IMR-90 (cell line): ENCODE results near the gene TGM1. TPM values are rescaled to one million over a fixed set of nuclear protein-coding genes. Genes with fewer than 3 reads are reported as not detected.

Experiments
- ATAC-seq: fragments of 200-7000 bp; cut with Tn5 transposase; 2 replicates; pipeline ENCODE4 v1.9.1; 2020; ENCODE audit warnings: low read depth, mild to moderate bottlenecking, moderate library complexity
- BruUV-seq: library from RNA; stranded (reverse); fragments of 400-500 nt; replicated peaks from 2 replicates; lab custom pipeline; 2021; lab: Mats Ljungman, UMichigan
- CTCF ChIA-PET: fragments of 300-600 bp; formaldehyde crosslinking; extraction: SDS; loops from one replicate; lab custom pipeline; 2021; ENCODE audit warnings: antibody characterized with exemption; lab: Yijun Ruan, JAX
- POLR2A ChIA-PET: fragments of 300-600 bp; sonication (Branson Sonifier 250); formaldehyde crosslinking; loops from one replicate; lab custom pipeline; 2022; ENCODE audit warnings: antibody characterized with exemption; ENCODE audit not compliant: unreplicated experiment; lab: Charles Lee
- DNase-seq: peaks from one replicate; pipeline ENCODE4 v3.0.0; 2013
- H2AFZ ChIP-seq: replicated peaks from 2 replicates; pipeline ENCODE3; 2013; ENCODE audit warnings: low read length, mild to moderate bottlenecking; ENCODE audit not compliant: poor library complexity
- H2AK5ac ChIP-seq: 2 replicates; pipeline ENCODE4 v1.6.1; 2013; ENCODE audit warnings: low read depth, low read length, inconsistent platforms
- H2AK9ac ChIP-seq: replicated peaks from 2 replicates; pipeline ENCODE3; 2013; ENCODE audit warnings: mild to moderate bottlenecking, low read depth, low read length, moderate library complexity; ENCODE audit not compliant: poor library complexity
- H2BK120ac ChIP-seq: 2 replicates; pipeline ENCODE4 v1.6.1; 2013; ENCODE audit warnings: low read depth, low read length, inconsistent platforms
- H2BK15ac ChIP-seq: 3 replicates; pipeline ENCODE4 v1.6.1; 2013; ENCODE audit warnings: low read depth, low read length, inconsistent platforms
- H2BK20ac ChIP-seq: 2 replicates; pipeline ENCODE4 v1.6.1; 2013; ENCODE audit warnings: low read depth, mild to moderate bottlenecking, inconsistent platforms, low read length, moderate library complexity
- H2BK5ac ChIP-seq: 2 replicates; pipeline ENCODE4 v1.6.1; 2013; ENCODE audit warnings: mild to moderate bottlenecking, low read depth, low read length, inconsistent platforms; ENCODE audit not compliant: poor library complexity, severe bottlenecking
- H3K14ac ChIP-seq: replicated peaks from 2 replicates; pipeline ENCODE4 v1.6.1; 2013; ENCODE audit warnings: low read depth, low read length, inconsistent platforms
- H3K18ac ChIP-seq: 2 replicates; pipeline ENCODE4 v1.6.1; 2013; ENCODE audit warnings: low read depth, low read length, control low read depth
- H3K23ac ChIP-seq: 2 replicates; pipeline ENCODE4 v1.6.1; 2013; ENCODE audit warnings: low read depth, low read length, inconsistent platforms
- H3K27ac ChIP-seq: 2 replicates; pipeline ENCODE4 v1.5.1; 2013; ENCODE audit warnings: mild to moderate bottlenecking, control low read depth, low read length; ENCODE audit not compliant: insufficient read depth
- H3K27me3 ChIP-seq: 2 replicates; pipeline ENCODE4 v1.6.1; 2013; ENCODE audit warnings: low read length; ENCODE audit not compliant: control insufficient read depth, insufficient read depth
- H3K36me3 ChIP-seq: 2 replicates; pipeline ENCODE4 v1.6.1; 2013; ENCODE audit warnings: low read length, mixed read lengths; ENCODE audit not compliant: control insufficient read depth, insufficient read depth
- H3K4ac ChIP-seq: 2 replicates; pipeline ENCODE4 v1.6.1; 2013; ENCODE audit warnings: low read depth, low read length, inconsistent platforms
- H3K4me1 ChIP-seq: 2 replicates; pipeline ENCODE4 v1.6.1; 2013; ENCODE audit warnings: low read length, mixed read lengths; ENCODE audit not compliant: control insufficient read depth, insufficient read depth
- H3K4me2 ChIP-seq: 2 replicates; pipeline ENCODE4 v1.6.1; 2013; ENCODE audit warnings: low read depth, mild to moderate bottlenecking, control low read depth, low read length, moderate library complexity
- H3K4me3 ChIP-seq: 2 replicates; pipeline ENCODE4 v1.5.1; 2013; ENCODE audit warnings: low read depth, mild to moderate bottlenecking, control low read depth, low read length, moderate library complexity; ENCODE audit not compliant: insufficient read depth
- H3K56ac ChIP-seq: 2 replicates; pipeline ENCODE4 v1.6.1; 2013; ENCODE audit warnings: low read length, inconsistent platforms; ENCODE audit not compliant: insufficient read depth; ENCODE audit errors: extremely low read depth
- H3K79me1 ChIP-seq, 2 experiments: 2 replicates each; pipeline ENCODE4 v1.6.1; 2013; ENCODE audit warnings: low read length in 2 of 2, inconsistent platforms in 1 of 2, low read depth in 1 of 2
- H3K9ac ChIP-seq: 2 replicates; pipeline ENCODE4 v1.6.1; 2013; ENCODE audit warnings: low read depth, low read length, control low read depth
- H3K9me1 ChIP-seq: 2 replicates; pipeline ENCODE4 v1.6.1; 2013; ENCODE audit warnings: low read length, inconsistent platforms; ENCODE audit not compliant: insufficient read depth
- H3K9me3 ChIP-seq: 2 replicates; pipeline ENCODE4 v1.6.1; 2013; ENCODE audit warnings: low read length; ENCODE audit not compliant: control insufficient read depth, insufficient read depth
- H4K20me1 ChIP-seq: 2 replicates; pipeline ENCODE4 v1.6.1; 2013; ENCODE audit warnings: low read length, inconsistent platforms; ENCODE audit not compliant: insufficient read depth
- H4K5ac ChIP-seq: 2 replicates; pipeline ENCODE4 v1.6.1; 2013; ENCODE audit warnings: mild to moderate bottlenecking, low read depth, low read length, control low read depth
- H4K8ac ChIP-seq, 2 experiments: 2 replicates each; pipeline ENCODE4 v1.6.1; 2013; ENCODE audit warnings: low read depth in 2 of 2, low read length in 2 of 2, control low read depth in 1 of 2, inconsistent platforms in 1 of 2
- H4K91ac ChIP-seq: 2 replicates; pipeline ENCODE4 v1.6.1; 2013; ENCODE audit warnings: low read depth, low read length, inconsistent platforms; ENCODE audit not compliant: insufficient read depth
- BHLHE40 ChIP-seq: fragments of 150-350 bp; IDR thresholded peaks from 2 replicates; pipeline ENCODE4 v1.6.1; 2016; ENCODE audit warnings: mild to moderate bottlenecking, low read depth, low read length
- CHD1 ChIP-seq: IDR thresholded peaks from 2 replicates; pipeline ENCODE4 v1.6.1; 2012; ENCODE audit warnings: low read depth, low read length, improper control_type of control experiment
- CTCF ChIP-seq: conservative IDR thresholded peaks from 2 replicates; pipeline ENCODE4 v1.5.1; 2012; ENCODE audit warnings: mild to moderate bottlenecking, low read depth, low read length, improper control_type of control experiment
- ELK1 ChIP-seq: fragments of 150-350 bp; IDR thresholded peaks from 2 replicates; pipeline ENCODE4 v1.6.1; 2016; ENCODE audit warnings: low read depth, mild to moderate bottlenecking, low read length, moderate library complexity, borderline replicate concordance
- FOS ChIP-seq: fragments of 150-350 bp; IDR thresholded peaks from 2 replicates; pipeline ENCODE4 v1.6.1; 2016; ENCODE audit warnings: low read depth, low read length
- MAFK ChIP-seq: IDR thresholded peaks from 2 replicates; pipeline ENCODE4 v1.6.1; 2012; ENCODE audit warnings: low read depth, low read length, improper control_type of control experiment
- MAZ ChIP-seq: IDR thresholded peaks from 2 replicates; pipeline ENCODE4 v1.6.1; 2012; ENCODE audit warnings: low read depth, mild to moderate bottlenecking, low read length, improper control_type of control experiment, moderate library complexity, borderline replicate concordance
- MXI1 ChIP-seq: IDR thresholded peaks from 2 replicates; pipeline ENCODE4 v1.6.1; 2012; ENCODE audit warnings: low read depth, mild to moderate bottlenecking, low read length, moderate library complexity, borderline replicate concordance
- NFE2L2 ChIP-seq: fragments of 150-350 bp; IDR thresholded peaks from 2 replicates; pipeline ENCODE4 v1.6.1; 2016; ENCODE audit warnings: low read depth, mild to moderate bottlenecking, low read length
- POLR2A ChIP-seq: IDR thresholded peaks from 2 replicates; pipeline ENCODE4 v1.6.1; 2012; ENCODE audit warnings: mild to moderate bottlenecking, low read depth, low read length
- RAD21 ChIP-seq: IDR thresholded peaks from 2 replicates; pipeline ENCODE4 v1.6.1; 2012; ENCODE audit warnings: low read length, improper control_type of control experiment
- RFX5 ChIP-seq: IDR thresholded peaks from 2 replicates; pipeline ENCODE4 v1.8.0; 2012; ENCODE audit warnings: low read depth, mild to moderate bottlenecking, low read length, moderate library complexity
- USF2 ChIP-seq: fragments of 150-350 bp; IDR thresholded peaks from 2 replicates; pipeline ENCODE4 v1.6.1; 2017; ENCODE audit warnings: mild to moderate bottlenecking, antibody characterized with exemption, low read length, low read depth
- WGBS, 2 experiments: methylation state at CpG; one replicate each; pipeline versions ENCODE4 v1.1.5 to v1.1.7; 2013; ENCODE audit warnings: missing lambda C conversion rate in 2 of 2; ENCODE audit not compliant: insufficient read length in 1 of 2; ENCODE audit errors: extremely low coverage in 2 of 2; 5-methylcytosine and 5-hydroxymethylcytosine counted together
- dilution Hi-C: fragments of 300-500 bp; cut with HindIII; formaldehyde crosslinking; loops from one replicate; pipeline ENCODE4 v1.14.3; 2018; ENCODE audit warnings: low sequenced_read_pairs; ENCODE audit not compliant: unreplicated experiment
- in situ Hi-C: fragments of 300-500 bp; cut with MboI; formaldehyde crosslinking; loops from 3 replicates; pipeline ENCODE4 v1.14.3; 2019; ENCODE audit warnings: low sequenced_read_pairs, inconsistent platforms, mixed read lengths
- intact Hi-C: fragments of 100-400 bp; cut with micrococcal nuclease; formaldehyde crosslinking; loops from 2 replicates; pipeline ENCODE4 v1.10.0; 2022
- polyA plus RNA-seq, 3 experiments: library from polyadenylated mRNA; depleted of rRNA; stranded (reverse); fragments of >200 nt; gene quantifications; 2 replicates each; pipeline ENCODE4 v1.2.3, GENCODE V29; 2012; ENCODE audit warnings: low replicate concordance in 1 of 3
- total RNA-seq: library from RNA; depleted of rRNA; stranded (reverse); fragments of >200 nt; gene quantifications from 2 replicates; pipeline ENCODE4 v1.2.3, GENCODE V29; 2012

Gene TGM1
- total and polyA plus RNA-seq, 2 of the 4 experiments (the other 2 are of a cell fraction): 0.72 to 3.3 TPM

- Histone ChIP-seq H2AFZ (no peak overlapping the region), H2BK120ac (no peak overlapping the region), H3K9me1 (no peaks in the 10 kb centered on the region; the same call in 1 of the 2 replicates), H3K9ac (no peak overlapping the region), H3K27me3 (no peaks in the 10 kb centered on the region), H3K4me1 (no peaks in the 10 kb centered on the region), H3K36me3 (peaks cover 25% of the 10 kb centered on the region), H3K56ac (no peak overlapping the region), H3K18ac (no peak overlapping the region), H2BK15ac (no peak overlapping the region), H3K27ac (no peak overlapping the region), H3K14ac (no peak overlapping the region), H4K91ac (no peak overlapping the region), H2BK20ac (no peak overlapping the region), H3K23ac (no peak overlapping the region), H4K8ac (no peak overlapping the region), H4K5ac (no peak overlapping the region), H3K79me1 (no peaks in the 10 kb centered on the region; a peak in 1 of 4 replicates), H3K4me3 (no peak overlapping the region), H2AK5ac (no peak overlapping the region), H3K4me2 (no peak overlapping the region), H4K20me1 (no peaks in the 10 kb centered on the region; the same call in 1 of the 2 replicates), H2AK9ac (no peak overlapping the region), H2BK5ac (no peak overlapping the region), H3K9me3 (no peaks in the 10 kb centered on the region), H3K4ac (no peak overlapping the region)
- in situ Hi-C loops: no loop called here
- CTCF ChIA-PET: no interaction called here
- DNase-seq (no peak), ATAC-seq (no peak)
- 100% methylated on average over 1 of the region's 9 CpGs; no CpG with 5 or more reads in 1 of the 2 experiments for WGBS, 2 experiments
- dilution Hi-C loops: no loop called here
- POLR2A ChIA-PET: interaction anchor here (0.7 kb wide), 1 partner anchor 48 kb away, joined by 4 read pairs; the partner anchor contains the start of gene TINF2
- intact Hi-C loops: loop anchor here (10.0 kb wide), 1 partner anchor 306 kb away; the partner anchor contains the start of gene DHRS4L2
- no peak for TF ChIP-seq NFE2L2
- no peak for TF ChIP-seq RAD21
- no peak for TF ChIP-seq RFX5
- TF ChIP-seq POLR2A: no peak
- TF ChIP-seq BHLHE40: no peak
- no peak for TF ChIP-seq FOS
- no peak for TF ChIP-seq ELK1
- no peak for TF ChIP-seq MAZ
- no peak for TF ChIP-seq MAFK
- no peak for TF ChIP-seq USF2
- TF ChIP-seq CHD1: no peak
- no peak for TF ChIP-seq CTCF
- TF ChIP-seq MXI1: no peak
- BruUV-seq: no TSS peak
Observed at GRCh38 chr14:24290746-24291145, 27.8 kb upstream of the TGM1 start.
